ENCODE measurements around the gene RUNX3.
A peak's percentile ranks its signal among the peaks of the same experiment; 100 is the strongest.
"Not testable (repeated sequence)": the region's sequence is repeated elsewhere in the genome, so short reads cannot be mapped to it uniquely, and the experiment has no call there.

RUNX3 gene

GRCh38 chr1:24910210-24910609 lies 19.9 kb downstream of the RUNX3 start:
- Histone ChIP-seq H3K4me1 (peaks cover 0 to 20% (median 2%) of the 10 kb centered on the region in 4 donors), H3K4me3 (no peak overlapping the region), H3K27me3 (peaks cover 0 to 7% of the 10 kb centered on the region in 2 donors), H3K9me3 (no peaks in the 10 kb centered on the region), H3K27ac (no peak overlapping the region), H3K36me3 (peaks cover 0 to under 1% (median 0%) of the 10 kb centered on the region in 3 donors)
- no peak for TF ChIP-seq CTCF (IDR thresholded peaks at IDR 0.05)
- intact Hi-C loops (cut with DNase I; ENCODE audit: low total_unique reads) = no loop called here
- DNase-seq = no peak

- H3K9me3 ChIP-seq = no peaks in the 10 kb centered on the region
- peaks cover 0 to 13% of the 10 kb centered on the region in 2 donors for H3K27me3 ChIP-seq
- peak in 1 of 2 experiments; percentile 26 for TF ChIP-seq CTCF (IDR thresholded peaks at IDR 0.05)
- H3K27ac ChIP-seq = no peak overlapping the region
- peak in 1 of 2 donors; percentile 62 for DNase-seq
- no peak overlapping the region for H3K4me3 ChIP-seq
- peaks cover 0 to 8% (median 0%) of the 10 kb centered on the region in 3 donors for H3K36me3 ChIP-seq
- H3K4me1 ChIP-seq = peaks cover 0 to 15% (median 2%) of the 10 kb centered on the region in 4 donors
- intact Hi-C loops (cut with DNase I; ENCODE audit: low total_unique reads) = no loop called here
These were observed 20.6 kb downstream of the RUNX3 start for GRCh38 chr1:24909388-24909898.

GRCh38 chr1:24908591-24909259 lies 21.4 kb downstream of the RUNX3 start:
- intact Hi-C loops (cut with DNase I; ENCODE audit: low total_unique reads) = no loop called here
- peak in 1 of 2 donors; percentile 47 for DNase-seq
- H3K4me3 ChIP-seq = no peak overlapping the region
- H3K36me3 ChIP-seq = peaks cover 0 to 13% (median 0%) of the 10 kb centered on the region in 3 donors
- no peaks in the 10 kb centered on the region for H3K9me3 ChIP-seq
- peaks cover 0 to 11% (median 2%) of the 10 kb centered on the region in 4 donors for H3K4me1 ChIP-seq
- no peak for TF ChIP-seq CTCF (IDR thresholded peaks at IDR 0.05)
- H3K27me3 ChIP-seq = peaks cover 0 to 20% of the 10 kb centered on the region in 2 donors
- H3K27ac ChIP-seq = no peak overlapping the region

- H3K27ac ChIP-seq; H3K4me3 ChIP-seq; DNase-seq; intact Hi-C loops (cut with DNase I; ENCODE audit: low total_unique reads); H3K9me3 ChIP-seq: not testable (repeated sequence)
- peaks cover 0 to 28% of the 10 kb centered on the region in 2 donors for H3K27me3 ChIP-seq
- H3K4me1 ChIP-seq = peaks cover 0 to 11% (median 0%) of the 10 kb centered on the region in 4 donors
- H3K36me3 ChIP-seq = peaks cover 0 to 14% (median 0%) of the 10 kb centered on the region in 3 donors
These were observed 22.3 kb downstream of the RUNX3 start for GRCh38 chr1:24907587-24908294.

- Histone ChIP-seq H3K4me3 (no peak overlapping the region), H3K36me3 (peaks cover 0 to 20% (median 0%) of the 10 kb centered on the region in 3 donors), H3K9me3 (no peaks in the 10 kb centered on the region), H3K4me1 (peaks cover 0 to 6% (median 0%) of the 10 kb centered on the region in 4 donors), H3K27me3 (peaks cover 0 to 36% of the 10 kb centered on the region in 2 donors), H3K27ac (no peak overlapping the region)
- DNase-seq = peak in 1 of 2 donors; percentile 42
- no peak for TF ChIP-seq CTCF (IDR thresholded peaks at IDR 0.05)
- intact Hi-C loops (cut with DNase I; ENCODE audit: low total_unique reads) = no loop called here
These were observed 23.2 kb downstream of the RUNX3 start for GRCh38 chr1:24906760-24907490.

Data from tibial artery (tissue), 4 donors.